ENCODE results near the gene RAVER2.
A peak's percentile ranks its signal among the peaks of the same experiment; 100 is the strongest.
"Not testable (repeated sequence)": the region's sequence is repeated elsewhere in the genome, so short reads cannot be mapped to it uniquely, and the experiment has no call there.

RAVER2 gene

GRCh38 chr1:64817364-64817763 is 72.5 kb downstream of the RAVER2 start:
- FAIRE-seq = not testable (repeated sequence)

- FAIRE-seq = not testable (repeated sequence)
Measured at GRCh38 chr1:64820572-64820971, 75.7 kb downstream of the RAVER2 start.

GRCh38 chr1:64822621-64823020 is 77.7 kb downstream of the RAVER2 start:
- no peak for FAIRE-seq

- FAIRE-seq = peak; percentile 89
Measured at GRCh38 chr1:64823691-64824476, 79.0 kb downstream of the RAVER2 start.

- FAIRE-seq = no peak
Measured at GRCh38 chr1:64826991-64827390, 82.1 kb downstream of the RAVER2 start.

- no peak for FAIRE-seq
Measured at GRCh38 chr1:64828829-64829228, 84.0 kb downstream of the RAVER2 start.

GRCh38 chr1:64829411-64830029 is 84.6 kb downstream of the RAVER2 start:
- FAIRE-seq = no peak

GRCh38 chr1:64830030-64830651 is 85.3 kb downstream of the RAVER2 start:
- no peak for FAIRE-seq

GRCh38 chr1:64834734-64835133 is 89.9 kb downstream of the RAVER2 start:
- no peak for FAIRE-seq

GRCh38 chr1:64836802-64837201 is 91.9 kb downstream of the RAVER2 start:
- no peak for FAIRE-seq

GRCh38 chr1:64838486-64838885 is 93.6 kb downstream of the RAVER2 start:
- FAIRE-seq = no peak

- FAIRE-seq = no peak
Measured at GRCh38 chr1:64839261-64839660, 94.4 kb downstream of the RAVER2 start.

- FAIRE-seq = no peak
Measured at GRCh38 chr1:64839732-64840405, 95.0 kb downstream of the RAVER2 start.

- no peak for FAIRE-seq
Measured at GRCh38 chr1:64841330-64842065, 96.6 kb downstream of the RAVER2 start.

GRCh38 chr1:64842224-64842623 is 97.3 kb downstream of the RAVER2 start:
- no peak for FAIRE-seq

GRCh38 chr1:64843675-64844074 is 98.8 kb downstream of the RAVER2 start:
- no peak for FAIRE-seq

GRCh38 chr1:64844175-64844574 is 99.3 kb downstream of the RAVER2 start:
- no peak for FAIRE-seq

GRCh38 chr1:64844609-64845008 is 99.7 kb downstream of the RAVER2 start:
- FAIRE-seq = no peak

- FAIRE-seq = no peak
Measured at GRCh38 chr1:64845831-64846425, 101.1 kb downstream of the RAVER2 start.

GRCh38 chr1:64846573-64847430 is 101.9 kb downstream of the RAVER2 start:
- no peak for FAIRE-seq

- FAIRE-seq = no peak
Measured at GRCh38 chr1:64847666-64848065, 102.8 kb downstream of the RAVER2 start.
